ENCODE results near the gene PIP4K2C.
"Not testable (repeated sequence)": the region's sequence is repeated elsewhere in the genome, so short reads cannot be mapped to it uniquely, and the experiment has no call there.

The PIP4K2C gene

GRCh38 chr12:57558864-57559263 lies 32.1 kb upstream of the PIP4K2C start:
- in situ Hi-C loops (cut with HindIII; ENCODE audit: low sequenced_read_pairs), result no loop called here

- in situ Hi-C loops (cut with HindIII; ENCODE audit: low sequenced_read_pairs), result no loop called here
These were observed 30.5 kb upstream of the PIP4K2C start for GRCh38 chr12:57560516-57560915.

GRCh38 chr12:57561117-57561516 lies 29.9 kb upstream of the PIP4K2C start:
- in situ Hi-C loops (cut with HindIII; ENCODE audit: low sequenced_read_pairs), result not testable (repeated sequence)

GRCh38 chr12:57563358-57563757 lies 27.6 kb upstream of the PIP4K2C start:
- in situ Hi-C loops (cut with HindIII; ENCODE audit: low sequenced_read_pairs), result no loop called here

GRCh38 chr12:57564178-57564740 lies 26.7 kb upstream of the PIP4K2C start:
- in situ Hi-C loops (cut with HindIII; ENCODE audit: low sequenced_read_pairs), result no loop called here

- in situ Hi-C loops (cut with HindIII; ENCODE audit: low sequenced_read_pairs), result no loop called here
These were observed 22.2 kb upstream of the PIP4K2C start for GRCh38 chr12:57568838-57569237.

- in situ Hi-C loops (cut with HindIII; ENCODE audit: low sequenced_read_pairs), result no loop called here
These were observed 21.1 kb upstream of the PIP4K2C start for GRCh38 chr12:57569858-57570257.

GRCh38 chr12:57570438-57570837 lies 20.6 kb upstream of the PIP4K2C start:
- in situ Hi-C loops (cut with HindIII; ENCODE audit: low sequenced_read_pairs), result not testable (repeated sequence)

GRCh38 chr12:57571926-57572762 lies 18.8 kb upstream of the PIP4K2C start:
- in situ Hi-C loops (cut with HindIII; ENCODE audit: low sequenced_read_pairs), result no loop called here

- in situ Hi-C loops (cut with HindIII; ENCODE audit: low sequenced_read_pairs), result no loop called here
These were observed 16.2 kb upstream of the PIP4K2C start for GRCh38 chr12:57574795-57575194.

GRCh38 chr12:57575771-57576612 lies 15.0 kb upstream of the PIP4K2C start:
- in situ Hi-C loops (cut with HindIII; ENCODE audit: low sequenced_read_pairs), result no loop called here

GRCh38 chr12:57576613-57577160 lies 14.3 kb upstream of the PIP4K2C start:
- in situ Hi-C loops (cut with HindIII; ENCODE audit: low sequenced_read_pairs), result no loop called here

- in situ Hi-C loops (cut with HindIII; ENCODE audit: low sequenced_read_pairs), result no loop called here
These were observed 12.8 kb upstream of the PIP4K2C start for GRCh38 chr12:57577981-57578758.

- in situ Hi-C loops (cut with HindIII; ENCODE audit: low sequenced_read_pairs), result no loop called here
These were observed 12.0 kb upstream of the PIP4K2C start for GRCh38 chr12:57579011-57579410.

GRCh38 chr12:57579677-57580465 lies 11.1 kb upstream of the PIP4K2C start:
- in situ Hi-C loops (cut with HindIII; ENCODE audit: low sequenced_read_pairs), result no loop called here

GRCh38 chr12:57580466-57580795 lies 10.6 kb upstream of the PIP4K2C start:
- in situ Hi-C loops (cut with HindIII; ENCODE audit: low sequenced_read_pairs), result no loop called here

- in situ Hi-C loops (cut with HindIII; ENCODE audit: low sequenced_read_pairs), result no loop called here
These were observed 9.2 kb upstream of the PIP4K2C start for GRCh38 chr12:57581802-57582201.

GRCh38 chr12:57582440-57582839 lies 8.6 kb upstream of the PIP4K2C start:
- in situ Hi-C loops (cut with HindIII; ENCODE audit: low sequenced_read_pairs), result no loop called here

- in situ Hi-C loops (cut with HindIII; ENCODE audit: low sequenced_read_pairs), result no loop called here
These were observed 7.8 kb upstream of the PIP4K2C start for GRCh38 chr12:57583008-57583831.

Data from DLD1 (cell line).